IPS-11a (cell line): ENCODE results near the gene NLRX1.
"Not testable (repeated sequence)": the region's sequence is repeated elsewhere in the genome, so short reads cannot be mapped to it uniquely, and the experiment has no call there.

ENCODE experiments used
- H3K4me3 ChIP-seq: one replicate; pipeline ENCODE4 v1.5.1; 2013; ENCODE audit warnings: low read depth, low read length, control low read depth

Gene NLRX1

GRCh38 chr11:119181677-119182412, 13.3 kb downstream of the NLRX1 start:
- H3K4me3 ChIP-seq = no peak overlapping the region

DNA sequence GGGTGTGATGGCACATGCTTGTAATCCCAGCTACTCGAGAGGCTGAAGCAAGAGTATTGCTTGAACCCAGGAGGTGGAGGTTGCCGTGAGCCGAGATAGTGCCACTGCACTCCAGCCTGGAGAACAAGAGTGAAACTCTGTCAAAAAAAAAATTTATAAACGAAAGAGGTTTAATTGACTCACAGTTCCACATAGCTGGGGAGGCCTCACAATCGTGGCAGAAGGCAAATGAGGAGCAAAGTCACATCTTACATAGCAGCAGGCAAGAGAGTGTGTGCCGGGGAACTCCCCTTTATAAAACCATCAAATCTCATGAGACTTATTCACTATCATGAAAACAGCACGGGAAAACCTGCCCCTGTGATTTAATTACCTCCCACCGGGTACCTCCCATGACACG, 15.9 kb downstream of the NLRX1 start:
- H3K4me3 ChIP-seq = not testable (repeated sequence)

- H3K4me3 ChIP-seq = no peak overlapping the region
Observed at GRCh38 chr11:119185981-119186634, 17.6 kb downstream of the NLRX1 start.

- no peak overlapping the region for H3K4me3 ChIP-seq
Observed at GRCh38 chr11:119187123-119187892, 18.8 kb downstream of the NLRX1 start.

GRCh38 chr11:119188067-119188466, 19.5 kb downstream of the NLRX1 start:
- H3K4me3 ChIP-seq = no peak overlapping the region

DNA sequence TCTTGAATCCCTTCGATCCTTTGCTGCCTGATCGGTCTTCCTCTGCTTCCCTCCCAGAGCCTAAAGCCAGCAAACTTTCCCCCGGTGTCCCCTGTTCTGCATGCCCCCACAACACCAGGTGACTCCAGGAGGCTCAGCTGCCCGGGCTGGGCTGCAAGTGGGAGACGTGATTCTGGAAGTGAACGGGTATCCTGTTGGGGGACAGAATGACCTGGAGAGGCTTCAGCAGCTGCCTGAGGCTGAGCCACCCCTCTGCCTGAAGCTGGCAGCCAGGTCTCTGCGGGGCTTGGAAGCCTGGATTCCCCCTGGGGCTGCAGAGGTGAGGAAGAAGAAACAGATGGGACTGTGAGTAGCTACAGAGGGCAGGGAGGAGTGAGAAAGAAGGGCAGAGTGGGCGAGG, 20.4 kb downstream of the NLRX1 start:
- no peak overlapping the region for H3K4me3 ChIP-seq

DNA sequence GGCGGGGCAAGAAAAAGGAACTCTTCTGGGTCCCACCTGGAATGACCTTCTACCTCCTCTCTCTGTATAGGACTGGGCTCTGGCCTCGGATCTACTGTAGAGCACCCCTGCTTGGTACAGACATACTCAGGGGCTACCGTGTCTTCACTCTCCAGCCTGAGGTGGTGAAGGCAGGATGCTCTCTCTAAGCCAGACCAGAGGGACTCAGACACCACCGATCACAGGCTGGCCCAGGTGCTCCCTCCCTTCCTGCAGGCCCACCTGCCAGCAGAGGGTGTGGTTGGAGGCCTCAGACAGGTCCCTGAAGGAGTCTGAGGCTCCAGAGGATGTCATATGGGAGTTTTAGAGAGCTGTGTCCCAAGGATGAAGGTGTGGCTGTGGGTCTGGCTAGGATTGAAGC, 20.9 kb downstream of the NLRX1 start:
- H3K4me3 ChIP-seq = no peak overlapping the region

- H3K4me3 ChIP-seq = no peak overlapping the region
Observed at GRCh38 chr11:119190531-119190930, 22.0 kb downstream of the NLRX1 start.

- not testable (repeated sequence) for H3K4me3 ChIP-seq
Observed at GRCh38 chr11:119191265-119191664, 22.7 kb downstream of the NLRX1 start.

- H3K4me3 ChIP-seq = no peak overlapping the region
Observed at GRCh38 chr11:119192111-119192510, 23.6 kb downstream of the NLRX1 start.

GRCh38 chr11:119193001-119193400, 24.5 kb downstream of the NLRX1 start:
- no peak overlapping the region for H3K4me3 ChIP-seq

- no peak overlapping the region for H3K4me3 ChIP-seq
Observed at GRCh38 chr11:119193626-119194025, 25.1 kb downstream of the NLRX1 start.

GRCh38 chr11:119194811-119195440, 26.4 kb downstream of the NLRX1 start:
- no peak overlapping the region for H3K4me3 ChIP-seq

DNA sequence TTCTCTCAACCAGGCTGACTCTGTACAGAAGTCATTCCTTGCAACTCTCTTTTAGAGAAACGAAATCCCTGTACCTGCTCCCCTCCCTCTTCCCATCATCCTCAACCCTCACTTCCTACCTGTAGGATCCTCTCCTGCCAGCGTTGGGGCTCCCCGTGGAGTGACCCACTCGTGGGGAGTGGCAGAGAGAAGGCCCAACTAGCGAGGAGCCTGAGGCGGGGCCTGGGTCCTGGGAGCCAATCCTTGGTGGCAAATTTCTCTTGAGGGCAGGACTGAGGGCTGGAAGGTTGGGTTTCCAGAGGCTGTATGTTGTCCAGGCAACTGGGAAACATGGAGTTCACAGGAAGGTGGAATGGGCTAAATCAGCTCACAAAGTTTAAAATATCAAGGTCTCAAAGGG, 27.2 kb downstream of the NLRX1 start:
- H3K4me3 ChIP-seq = no peak overlapping the region

GRCh38 chr11:119196833-119197483, 28.4 kb downstream of the NLRX1 start:
- no peak overlapping the region for H3K4me3 ChIP-seq

- H3K4me3 ChIP-seq = no peak overlapping the region
Observed at GRCh38 chr11:119198925-119199324, 30.4 kb downstream of the NLRX1 start.

GRCh38 chr11:119201236-119201635, 32.7 kb downstream of the NLRX1 start:
- H3K4me3 ChIP-seq = not testable (repeated sequence)

- H3K4me3 ChIP-seq = no peak overlapping the region
Observed at GRCh38 chr11:119202554-119202953, 34.0 kb downstream of the NLRX1 start.

DNA sequence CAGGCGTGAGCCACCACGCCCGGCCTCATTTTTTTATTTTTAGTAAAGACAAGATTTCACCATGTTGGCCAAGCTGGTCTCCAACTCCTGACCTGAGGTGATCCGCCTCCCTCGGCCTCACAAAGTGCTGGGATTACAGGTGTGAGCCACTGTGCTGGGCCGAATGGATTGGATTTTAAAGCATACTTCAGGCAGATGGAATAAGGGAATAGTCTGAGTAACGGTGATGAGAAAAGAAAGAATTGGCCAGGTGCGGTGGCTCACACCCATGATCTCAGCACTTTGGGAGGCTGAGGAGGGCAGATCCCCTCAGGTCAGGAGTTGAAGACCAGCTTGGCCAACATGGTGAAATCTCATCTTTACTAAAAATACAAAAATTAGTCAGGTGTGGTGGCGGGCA, 35.5 kb downstream of the NLRX1 start:
- H3K4me3 ChIP-seq = no peak overlapping the region

GRCh38 chr11:119205080-119205479, 36.6 kb downstream of the NLRX1 start:
- H3K4me3 ChIP-seq = no peak overlapping the region
